DOHH2 (cell line): ENCODE measurements around the gene R3HDM2.

Experiments
- H3F3A ChIP-seq: fragments of 200-600 bp; sonication (generic), shearing (Covaris generic); 2 replicates; pipeline ENCODE4 v1.6.0; 2016; ENCODE audit warnings: antibody characterized with exemption, mild to moderate bottlenecking; ENCODE audit not compliant: control insufficient read depth, insufficient read depth
- H3K27ac ChIP-seq: fragments of 200-600 bp; sonication (generic); 2 replicates; pipeline ENCODE4 v1.5.1; 2014; ENCODE audit warnings: low read depth, mild to moderate bottlenecking, low read length, moderate library complexity
- H3K27me3 ChIP-seq: fragments of 200-600 bp; sonication (generic); 2 replicates; pipeline ENCODE4 v1.6.1; 2014; ENCODE audit warnings: mild to moderate bottlenecking, low read length, mixed read lengths; ENCODE audit not compliant: control insufficient read depth
- H3K36me3 ChIP-seq: fragments of 200-600 bp; sonication (generic); 2 replicates; pipeline ENCODE4 v1.6.1; 2014; ENCODE audit warnings: mild to moderate bottlenecking, low read length, moderate library complexity, mixed read lengths; ENCODE audit not compliant: control insufficient read depth
- H3K4me1 ChIP-seq: fragments of 200-600 bp; sonication (generic); 2 replicates; pipeline ENCODE4 v1.6.1; 2014; ENCODE audit warnings: mild to moderate bottlenecking, low read length, mixed read lengths; ENCODE audit not compliant: control insufficient read depth
- H3K4me2 ChIP-seq: fragments of 200-600 bp; sonication (generic); 2 replicates; pipeline ENCODE4 v1.6.0; 2014; ENCODE audit warnings: mild to moderate bottlenecking, low read length, moderate library complexity
- H3K4me3 ChIP-seq: fragments of 200-600 bp; sonication (generic); 2 replicates; pipeline ENCODE4 v1.5.1; 2014; ENCODE audit warnings: mild to moderate bottlenecking, low read length, mixed read lengths
- H3K79me2 ChIP-seq: fragments of 200-600 bp; sonication (generic); 2 replicates; pipeline ENCODE4 v1.6.1; 2014; ENCODE audit warnings: mild to moderate bottlenecking, low read length, mixed read lengths; ENCODE audit not compliant: control insufficient read depth
- H3K9me2 ChIP-seq: fragments of 200-600 bp; sonication (generic); replicated peaks from 2 replicates; pipeline ENCODE4 v1.6.1; 2014; ENCODE audit warnings: mild to moderate bottlenecking, low read length, mixed read lengths; ENCODE audit not compliant: control insufficient read depth
- H3K9me3 ChIP-seq: fragments of 200-600 bp; sonication (generic); 2 replicates; pipeline ENCODE4 v1.6.1; 2014; ENCODE audit warnings: antibody characterized with exemption, low read length, mixed read lengths; ENCODE audit not compliant: control insufficient read depth, insufficient read depth
- H4K20me1 ChIP-seq: fragments of 200-600 bp; sonication (generic); 2 replicates; pipeline ENCODE4 v1.6.0; 2014; ENCODE audit warnings: low read depth, mild to moderate bottlenecking, antibody characterized with exemption, low read length, moderate library complexity; ENCODE audit not compliant: control insufficient read depth, insufficient read depth
- CTCF ChIP-seq: fragments of 200-600 bp; sonication (generic); IDR thresholded peaks from one replicate; pipeline ENCODE4 v1.5.1; 2014; ENCODE audit warnings: antibody characterized with exemption, mild to moderate bottlenecking, low read depth, low read length; ENCODE audit not compliant: poor library complexity, severe bottlenecking
- EZH2phosphoT487 ChIP-seq: fragments of 200-600 bp; sonication (generic); IDR thresholded peaks from 2 replicates; pipeline ENCODE4 v1.6.1; 2017; ENCODE audit warnings: borderline replicate concordance, mild to moderate bottlenecking, antibody characterized with exemption, low read length, moderate library complexity, mixed read lengths

The R3HDM2 gene

GRCh38 chr12:57455374-57456144, 24.7 kb upstream of the R3HDM2 start:
- Histone ChIP-seq H3K27ac (no peak overlapping the region), H3K4me1 (peaks cover 44% of the 10 kb centered on the region), H3F3A (peaks cover 14% of the 10 kb centered on the region; the same call in 1 of the 2 replicates), H3K4me3 (peak overlapping the region; percentile 35), H4K20me1 (no peaks in the 10 kb centered on the region), H3K9me3 (no peaks in the 10 kb centered on the region), H3K4me2 (peak overlapping the region; percentile 50), H3K79me2 (no peaks in the 10 kb centered on the region), H3K9me2 (no peaks in the 10 kb centered on the region), H3K36me3 (no peaks in the 10 kb centered on the region), H3K27me3 (no peaks in the 10 kb centered on the region)
- TF ChIP-seq CTCF = no peak
- no peak for TF ChIP-seq EZH2phosphoT487

- Histone ChIP-seq H3K27ac (no peak within 1 kb of the TSS), H3K9me3 (no peaks in the 10 kb centered on the region), H3K36me3 (no peaks in the 10 kb centered on the region), H4K20me1 (no peaks in the 10 kb centered on the region), H3F3A (peaks cover 10% of the 10 kb centered on the region; the same call in 1 of the 2 replicates), H3K4me2 (peak within 1 kb of the TSS; percentile 50), H3K4me1 (peaks cover 38% of the 10 kb centered on the region), H3K79me2 (no peaks in the 10 kb centered on the region), H3K9me2 (no peaks in the 10 kb centered on the region), H3K27me3 (no peaks in the 10 kb centered on the region), H3K4me3 (peak within 1 kb of the TSS; percentile 35)
- TF ChIP-seq CTCF (no peak), EZH2phosphoT487 (no peak)
Measured at GRCh38 chr12:57454566-57455373, 23.9 kb upstream of the R3HDM2 start, which contains the start of gene INHBE. TSS of gene INHBE (plus strand) at chr12:57455307. CDS start at chr12:57455537, 230 bp downstream.

- Histone ChIP-seq H3K9me2 (no peaks in the 10 kb centered on the region), H3F3A (peaks cover 10% of the 10 kb centered on the region; the same call in 1 of the 2 replicates)
Measured at GRCh38 chr12:57454213-57454565, 23.3 kb upstream of the R3HDM2 start.

More at GRCh38 chr12:57454213-57454565, 23.3 kb upstream of the R3HDM2 start:
- Histone ChIP-seq H3K79me2 (no peaks in the 10 kb centered on the region), H3K36me3 (no peaks in the 10 kb centered on the region), H3K27ac (no peak overlapping the region), H3K9me3 (no peaks in the 10 kb centered on the region), H3K4me1 (peaks cover 38% of the 10 kb centered on the region), H3K4me3 (no peak overlapping the region), H3K4me2 (no peak overlapping the region), H4K20me1 (no peaks in the 10 kb centered on the region), H3K27me3 (no peaks in the 10 kb centered on the region)
- TF ChIP-seq CTCF = no peak
- TF ChIP-seq EZH2phosphoT487 = no peak
